DND-41 (cell line): ENCODE measurements around the gene SEC61A1.

Source experiments
- ATAC-seq: fragments of 200-7000 bp; cut with Tn5 transposase; 3 replicates; pipeline ENCODE4 v1.9.1; 2021; ENCODE audit warnings: low read depth; ENCODE audit not compliant: insufficient read depth
- DNase-seq: peaks from one replicate; pipeline ENCODE4 v3.0.0-alpha.2; 2020
- H2AFZ ChIP-seq: 2 replicates; pipeline ENCODE4 v1.6.0; 2012; ENCODE audit warnings: low read depth, low read length
- H3K27ac ChIP-seq: 2 replicates; pipeline ENCODE4 v1.5.1; 2012; ENCODE audit warnings: low read length, inconsistent platforms
- H3K27me3 ChIP-seq: fragments of 200-600 bp; sonication (generic); 2 replicates; pipeline ENCODE4 v1.6.0; 2012; ENCODE audit warnings: low read length, mild to moderate bottlenecking, inconsistent platforms; ENCODE audit not compliant: insufficient read depth, poor library complexity
- H3K36me3 ChIP-seq: 2 replicates; pipeline ENCODE4 v1.5.1; 2012; ENCODE audit warnings: low read length, inconsistent platforms; ENCODE audit not compliant: insufficient read depth
- H3K4me1 ChIP-seq: 2 replicates; pipeline ENCODE4 v1.5.1; 2012; ENCODE audit warnings: mild to moderate bottlenecking, low read length; ENCODE audit not compliant: insufficient read depth
- H3K4me2 ChIP-seq: 2 replicates; pipeline ENCODE4 v1.6.0; 2012; ENCODE audit warnings: mild to moderate bottlenecking, moderate library complexity, low read length, inconsistent platforms; ENCODE audit not compliant: insufficient read depth
- H3K4me3 ChIP-seq, 2 experiments: fragments of 200-600 bp in 1 of 2; shearing (Covaris generic) in 1 of 2; 2 replicates each; pipeline ENCODE4 v1.5.1; 2012 to 2016; ENCODE audit warnings: inconsistent platforms in 2 of 2, low read length in 2 of 2, mild to moderate bottlenecking in 2 of 2, low read depth in 1 of 2, moderate library complexity in 1 of 2
- H3K79me2 ChIP-seq: 2 replicates; pipeline ENCODE4 v1.6.0; 2012; ENCODE audit warnings: low read length, inconsistent platforms; ENCODE audit not compliant: insufficient read depth
- H3K9ac ChIP-seq: 2 replicates; pipeline ENCODE4 v1.6.0; 2012; ENCODE audit warnings: low read depth, mild to moderate bottlenecking, inconsistent platforms, low read length, moderate library complexity
- H3K9me3 ChIP-seq: 2 replicates; pipeline ENCODE4 v1.5.1; 2012; ENCODE audit warnings: low read length, moderate library complexity, mild to moderate bottlenecking, inconsistent platforms; ENCODE audit not compliant: insufficient read depth, severe bottlenecking
- H4K20me1 ChIP-seq: 2 replicates; pipeline ENCODE4 v1.6.0; 2012; ENCODE audit warnings: low read length; ENCODE audit not compliant: insufficient read depth
- EZH2 ChIP-seq: IDR thresholded peaks from 3 replicates; pipeline ENCODE4 v1.6.1; 2012; ENCODE audit warnings: borderline replicate concordance, low read depth, mild to moderate bottlenecking, moderate library complexity, low read length, inconsistent platforms; ENCODE audit not compliant: severe bottlenecking
- TF ChIP-seq, protein P1 (sequence below): IDR thresholded peaks from 2 replicates; pipeline ENCODE4 v1.5.1; 2012; ENCODE audit warnings: borderline replicate concordance, low read length, moderate library complexity, mild to moderate bottlenecking; ENCODE audit not compliant: poor library complexity, severe bottlenecking; ENCODE audit errors: extremely low read depth

The SEC61A1 gene

DNA sequence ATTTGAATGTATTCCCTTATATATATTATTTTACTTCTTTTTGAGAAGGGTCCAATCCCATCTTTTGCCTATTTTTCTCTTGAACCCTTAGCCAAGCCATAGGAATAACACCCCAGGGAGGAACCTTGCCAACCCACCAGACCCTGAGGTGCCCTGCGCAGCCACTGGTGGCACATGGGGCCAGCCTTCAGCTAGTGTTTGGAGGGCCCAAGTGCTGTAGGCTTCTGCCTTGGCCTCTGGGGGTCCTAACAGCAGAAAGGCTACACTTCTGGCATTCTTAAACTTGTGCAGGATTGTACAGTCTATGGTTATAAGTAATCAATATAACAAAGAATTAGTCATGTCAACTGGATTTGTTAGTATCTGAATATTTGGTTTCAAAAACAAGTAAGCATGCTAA, 36.9 kb downstream of the SEC61A1 start:
- Histone ChIP-seq H3K4me2 (no peak overlapping the region), H2AFZ (no peak overlapping the region), H3K27ac (no peak overlapping the region), H3K9ac (no peak overlapping the region), H3K79me2 (peaks cover 44% of the 10 kb centered on the region; the same call in 1 of the 2 replicates), H3K4me1 (no peaks in the 10 kb centered on the region), H3K36me3 (peaks cover 73% of the 10 kb centered on the region), H3K9me3 (no peaks in the 10 kb centered on the region), H4K20me1 (peaks cover 29% of the 10 kb centered on the region), H3K27me3 (no peaks in the 10 kb centered on the region), H3K4me3 (no peak overlapping the region)
- no peak for TF ChIP-seq EZH2
- TF ChIP-seq, protein P1, sequence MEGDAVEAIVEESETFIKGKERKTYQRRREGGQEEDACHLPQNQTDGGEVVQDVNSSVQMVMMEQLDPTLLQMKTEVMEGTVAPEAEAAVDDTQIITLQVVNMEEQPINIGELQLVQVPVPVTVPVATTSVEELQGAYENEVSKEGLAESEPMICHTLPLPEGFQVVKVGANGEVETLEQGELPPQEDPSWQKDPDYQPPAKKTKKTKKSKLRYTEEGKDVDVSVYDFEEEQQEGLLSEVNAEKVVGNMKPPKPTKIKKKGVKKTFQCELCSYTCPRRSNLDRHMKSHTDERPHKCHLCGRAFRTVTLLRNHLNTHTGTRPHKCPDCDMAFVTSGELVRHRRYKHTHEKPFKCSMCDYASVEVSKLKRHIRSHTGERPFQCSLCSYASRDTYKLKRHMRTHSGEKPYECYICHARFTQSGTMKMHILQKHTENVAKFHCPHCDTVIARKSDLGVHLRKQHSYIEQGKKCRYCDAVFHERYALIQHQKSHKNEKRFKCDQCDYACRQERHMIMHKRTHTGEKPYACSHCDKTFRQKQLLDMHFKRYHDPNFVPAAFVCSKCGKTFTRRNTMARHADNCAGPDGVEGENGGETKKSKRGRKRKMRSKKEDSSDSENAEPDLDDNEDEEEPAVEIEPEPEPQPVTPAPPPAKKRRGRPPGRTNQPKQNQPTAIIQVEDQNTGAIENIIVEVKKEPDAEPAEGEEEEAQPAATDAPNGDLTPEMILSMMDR = no peak
- no peak for DNase-seq
- ATAC-seq = no peak

- Histone ChIP-seq H3K9ac (no peak overlapping the region), H3K27me3 (no peaks in the 10 kb centered on the region), H2AFZ (no peak overlapping the region), H4K20me1 (peaks cover 33% of the 10 kb centered on the region), H3K36me3 (peaks cover 71% of the 10 kb centered on the region), H3K9me3 (no peaks in the 10 kb centered on the region), H3K4me2 (no peak overlapping the region), H3K4me3 (no peak overlapping the region), H3K27ac (no peak overlapping the region), H3K79me2 (peaks cover 54% of the 10 kb centered on the region), H3K4me1 (no peaks in the 10 kb centered on the region)
- ATAC-seq = no peak
- TF ChIP-seq, protein P1 = no peak
- no peak for TF ChIP-seq EZH2
- no peak for DNase-seq
These were observed 39.3 kb downstream of the SEC61A1 start for GRCh38 chr3:128091586-128091985.

- Histone ChIP-seq H3K4me2 (no peak overlapping the region), H3K9me3 (no peaks in the 10 kb centered on the region), H3K9ac (no peak overlapping the region), H3K4me1 (no peaks in the 10 kb centered on the region), H3K79me2 (peaks cover 43% of the 10 kb centered on the region), H3K27me3 (no peaks in the 10 kb centered on the region), H3K4me3 (no peak overlapping the region), H4K20me1 (peaks cover 21% of the 10 kb centered on the region), H2AFZ (no peak overlapping the region), H3K27ac (no peak overlapping the region), H3K36me3 (peaks cover 85% of the 10 kb centered on the region)
- ATAC-seq = no peak; the same call in 1 of the 3 replicates
- no peak for TF ChIP-seq EZH2
- TF ChIP-seq, protein P1 = no peak
- no peak for DNase-seq
These were observed 42.3 kb downstream of the SEC61A1 start for GRCh38 chr3:128094295-128095151.
